ENCODE data around the gene GPR3. TPM values are rescaled to one million over a fixed set of nuclear protein-coding genes. Genes with fewer than 3 reads are reported as not detected.

GPR3 gene
- total RNA-seq, 2 experiments from 2014 or later, result 0.64 to 0.74 TPM

GRCh38 chr1:27438621-27439061, 46.2 kb downstream of the GPR3 start:
- no peak overlapping the region for H3K4me3 Mint-ChIP-seq
- intact Hi-C loops (cut with micrococcal nuclease), result no loop called here
- no peaks in the 10 kb centered on the region for H3K27me3 Mint-ChIP-seq (ENCODE audit: low read depth)
- H3K36me3 Mint-ChIP-seq (ENCODE audit: low read depth), result peaks cover 6% of the 10 kb centered on the region
- H3K4me1 Mint-ChIP-seq (ENCODE audit: low read depth), result peaks cover 61% of the 10 kb centered on the region
- DNase-seq, result no peak
- no peaks in the 10 kb centered on the region for H3K9me3 Mint-ChIP-seq
- H3K27ac Mint-ChIP-seq, result no peak overlapping the region
- CTCF ChIA-PET, result interaction anchor here (0.7 to 1.6 kb wide), 2 partner anchors 118 to 223 kb away, joined by 3 read pairs; no protein-coding TSS in a partner anchor

GRCh38 chr1:27439150-27439549, 46.7 kb downstream of the GPR3 start:
- Mint-ChIP-seq H3K36me3 (ENCODE audit: low read depth) (peaks cover 6% of the 10 kb centered on the region), H3K27me3 (ENCODE audit: low read depth) (no peaks in the 10 kb centered on the region), H3K4me1 (ENCODE audit: low read depth) (peaks cover 61% of the 10 kb centered on the region), H3K9me3 (no peaks in the 10 kb centered on the region), H3K4me3 (no peak overlapping the region), H3K27ac (no peak overlapping the region)
- DNase-seq, result no peak
- CTCF ChIA-PET, result interaction anchor here (0.7 to 1.6 kb wide), 2 partner anchors 117 to 223 kb away, joined by 3 read pairs; no protein-coding TSS in a partner anchor
- intact Hi-C loops (cut with micrococcal nuclease), result no loop called here

GRCh38 chr1:27444632-27445031, 52.2 kb downstream of the GPR3 start:
- Mint-ChIP-seq H3K4me1 (ENCODE audit: low read depth) (peaks cover 56% of the 10 kb centered on the region), H3K36me3 (ENCODE audit: low read depth) (peaks cover 16% of the 10 kb centered on the region), H3K9me3 (no peaks in the 10 kb centered on the region), H3K27me3 (ENCODE audit: low read depth) (no peaks in the 10 kb centered on the region), H3K27ac (peak overlapping the region; percentile 74), H3K4me3 (no peak overlapping the region)
- no peak for DNase-seq
- CTCF ChIA-PET, result interaction anchor here (0.6 to 1.2 kb wide), 3 partner anchors 10 to 28 kb away, joined by 3 to 4 read pairs (median 3); no protein-coding TSS in a partner anchor
- intact Hi-C loops (cut with micrococcal nuclease), result loop anchor here (1.0 to 2.0 kb wide), 7 partner anchors 8 to 192 kb away; partner anchors contain the start of gene WASF2

Other genes with a start within 250 kb of the GPR3 start
- gene SLC9A1, start 237.5 kb upstream of the GPR3 start, total RNA-seq, result 10 to 100 TPM; 15.4 to 16.5 TPM
- 10 to 100 TPM; 22.6 to 22.9 TPM for gene WDTC1, start 158.0 kb upstream of the GPR3 start, total RNA-seq
- 10 to 100 TPM; 22.0 to 22.8 TPM for gene TMEM222, start 70.5 kb upstream of the GPR3 start, total RNA-seq
- 10 to 100 TPM; 28.5 to 29.2 TPM for gene SYTL1, start 50.6 kb upstream of the GPR3 start, total RNA-seq
- 1 to 10 TPM; 5.2 to 5.3 TPM for gene MAP3K6, start 25.7 kb upstream of the GPR3 start, total RNA-seq
- gene FCN3, start 17.8 kb upstream of the GPR3 start, total RNA-seq, result not detected
- gene CD164L2, start 9.3 kb upstream of the GPR3 start, total RNA-seq, result not detected
- gene WASF2, start 97.5 kb downstream of the GPR3 start, total RNA-seq, result 100 to 1,000 TPM; 105 to 106 TPM
- 10 to 100 TPM in 1 of 2 experiments, 1 to 10 TPM in 1; 7.7 to 10.1 TPM for gene AHDC1, start 211.5 kb downstream of the GPR3 start, total RNA-seq
- gene FGR, start 242.6 kb downstream of the GPR3 start, total RNA-seq, result under 1 TPM; 0.10 to 0.14 TPM